ENCODE results near the gene EIF2B2. TPM values are rescaled to one million over a fixed set of nuclear protein-coding genes. Genes with fewer than 3 reads are reported as not detected.

The EIF2B2 gene
- total RNA-seq, 2 experiments from 2014 or later, result 55.6 to 69.8 TPM

DNA sequence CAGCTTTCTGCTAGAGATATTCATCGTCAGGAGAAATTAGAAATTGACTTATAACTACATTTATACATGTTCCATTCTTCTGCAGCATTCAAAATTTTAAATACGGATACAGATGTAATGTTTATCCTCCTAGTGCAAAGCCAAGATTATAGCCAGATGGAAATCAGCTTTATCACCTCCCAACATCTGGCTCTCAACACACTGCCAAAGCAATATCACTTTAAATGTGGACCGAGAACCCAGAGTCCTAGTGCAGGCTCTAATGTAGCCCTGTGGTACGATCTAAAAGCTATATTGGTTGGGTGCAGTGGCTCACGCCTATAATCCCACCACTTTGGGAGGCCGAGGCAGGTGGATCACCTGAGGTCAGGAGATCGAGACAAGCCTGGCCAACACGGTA, 42.0 kb downstream of the EIF2B2 start:
- no peak for DNase-seq
- Mint-ChIP-seq H3K4me3 (peak overlapping the region; percentile 4), H3K9me3 (ENCODE audit: low read depth) (peaks cover 1% of the 10 kb centered on the region), H3K27me3 (no peaks in the 10 kb centered on the region), H3K4me1 (peaks cover 53% of the 10 kb centered on the region), H3K36me3 (ENCODE audit: low read depth) (peaks cover 53% of the 10 kb centered on the region), H3K27ac (no peak overlapping the region)
- ChIA-PET POLR2A (no interaction called here), CTCF (interaction anchor here (0.5 to 2.7 kb wide), 6 partner anchors 22 to 265 kb away, joined by 3 to 8 read pairs (median 4); no protein-coding TSS in a partner anchor)
- ATAC-seq, result no peak
- intact Hi-C loops (cut with DNase I, micrococcal nuclease), result no loop called here

DNA sequence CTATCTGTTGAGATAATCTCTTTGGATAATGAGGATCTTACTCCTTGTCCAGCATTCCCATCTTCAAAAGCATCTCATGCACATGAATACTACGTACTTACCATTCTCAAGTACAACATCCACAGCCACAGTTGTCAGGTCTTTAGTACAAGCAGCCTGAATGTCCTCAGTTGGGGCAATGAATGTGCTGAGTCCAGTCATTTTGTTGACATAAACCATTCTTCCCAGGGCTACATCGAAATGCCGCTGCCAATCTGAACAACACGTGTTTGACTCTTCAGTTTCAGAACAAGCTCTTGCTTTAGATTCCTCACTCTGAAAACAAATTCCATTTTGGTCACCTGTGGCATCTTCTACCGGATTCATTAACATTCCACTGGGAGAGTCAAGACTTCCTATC, 43.6 kb downstream of the EIF2B2 start:
- ChIA-PET POLR2A (interaction anchor here (0.9 kb wide), 1 partner anchor 83 kb away, joined by 3 read pairs; no protein-coding TSS in a partner anchor), CTCF (interaction anchor here (0.6 to 2.7 kb wide), 4 partner anchors 23 to 435 kb away, joined by 3 to 8 read pairs (median 6); partner anchors contain the start of gene LTBP2)
- no peak overlapping the region for H3K27ac Mint-ChIP-seq
- intact Hi-C loops (cut with DNase I, micrococcal nuclease), result no loop called here
- peaks cover 1% of the 10 kb centered on the region for H3K9me3 Mint-ChIP-seq (ENCODE audit: low read depth)
- no peaks in the 10 kb centered on the region for H3K27me3 Mint-ChIP-seq
- peaks cover 54% of the 10 kb centered on the region for H3K36me3 Mint-ChIP-seq (ENCODE audit: low read depth)
- peaks cover 65% of the 10 kb centered on the region for H3K4me1 Mint-ChIP-seq
- no peak overlapping the region for H3K4me3 Mint-ChIP-seq
- ATAC-seq, result no peak
- no peak for DNase-seq

DNA sequence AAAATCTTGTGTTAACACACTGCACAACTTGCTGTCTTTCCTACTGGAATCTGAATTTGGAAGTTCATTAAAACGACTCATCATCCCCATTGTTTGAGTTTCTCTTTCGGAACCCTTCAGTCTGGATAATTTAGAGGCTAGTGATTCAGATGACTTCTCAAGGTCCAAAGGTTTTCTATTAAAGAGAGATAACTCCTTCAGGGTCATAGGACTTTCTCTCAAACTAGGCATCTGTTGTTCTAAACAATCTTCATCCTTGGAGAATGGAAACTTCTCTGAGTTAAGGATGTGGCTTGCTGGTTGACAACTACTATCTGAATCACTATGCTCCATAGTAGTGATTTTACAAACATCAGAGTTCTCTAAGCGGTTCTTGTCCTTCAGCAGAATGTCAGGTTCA, 44.2 kb downstream of the EIF2B2 start:
- POLR2A ChIA-PET, result no interaction called here
- H3K27ac Mint-ChIP-seq, result peak overlapping the region; percentile 49
- intact Hi-C loops (cut with DNase I, micrococcal nuclease), result no loop called here

DNA sequence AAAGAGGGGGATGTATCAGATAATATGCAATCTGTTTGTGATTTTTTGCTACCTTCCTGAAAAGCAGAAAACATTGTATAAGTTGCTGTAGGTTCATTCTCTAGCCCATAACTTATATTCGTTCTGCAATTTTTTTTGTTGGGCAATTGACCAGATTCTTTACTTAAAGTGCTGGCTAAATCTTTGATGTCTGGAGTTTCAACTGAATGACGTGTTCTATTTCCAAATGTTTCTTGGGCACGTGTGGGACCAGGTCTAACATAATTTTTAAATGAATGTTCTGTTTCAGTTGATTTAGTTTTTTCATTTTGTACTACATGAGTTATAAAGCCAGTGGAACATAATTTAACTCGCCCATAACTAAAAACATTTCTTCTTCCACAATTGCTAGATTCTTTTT, 44.8 kb downstream of the EIF2B2 start:
- ChIA-PET POLR2A (no interaction called here), CTCF (interaction anchor here (1.4 kb wide), 1 partner anchor 41 kb away, joined by 3 read pairs; no protein-coding TSS in a partner anchor)
- DNase-seq, result no peak
- ATAC-seq, result no peak
- H3K27ac Mint-ChIP-seq, result peak overlapping the region; percentile 49
- no peak overlapping the region for H3K4me3 Mint-ChIP-seq
- peaks cover 70% of the 10 kb centered on the region for H3K4me1 Mint-ChIP-seq
- intact Hi-C loops (cut with DNase I, micrococcal nuclease), result no loop called here
- H3K36me3 Mint-ChIP-seq (ENCODE audit: low read depth), result peaks cover 48% of the 10 kb centered on the region
- H3K9me3 Mint-ChIP-seq (ENCODE audit: low read depth), result peaks cover 1% of the 10 kb centered on the region
- no peaks in the 10 kb centered on the region for H3K27me3 Mint-ChIP-seq

More for the DNA sequence above, 44.2 kb downstream of the EIF2B2 start:
- Mint-ChIP-seq H3K4me1 (peaks cover 69% of the 10 kb centered on the region), H3K27me3 (no peaks in the 10 kb centered on the region), H3K9me3 (ENCODE audit: low read depth) (peaks cover 1% of the 10 kb centered on the region), H3K4me3 (no peak overlapping the region), H3K36me3 (ENCODE audit: low read depth) (peaks cover 54% of the 10 kb centered on the region)
- CTCF ChIA-PET, result no interaction called here
- ATAC-seq (peak; percentile 82), DNase-seq (no peak)

DNA sequence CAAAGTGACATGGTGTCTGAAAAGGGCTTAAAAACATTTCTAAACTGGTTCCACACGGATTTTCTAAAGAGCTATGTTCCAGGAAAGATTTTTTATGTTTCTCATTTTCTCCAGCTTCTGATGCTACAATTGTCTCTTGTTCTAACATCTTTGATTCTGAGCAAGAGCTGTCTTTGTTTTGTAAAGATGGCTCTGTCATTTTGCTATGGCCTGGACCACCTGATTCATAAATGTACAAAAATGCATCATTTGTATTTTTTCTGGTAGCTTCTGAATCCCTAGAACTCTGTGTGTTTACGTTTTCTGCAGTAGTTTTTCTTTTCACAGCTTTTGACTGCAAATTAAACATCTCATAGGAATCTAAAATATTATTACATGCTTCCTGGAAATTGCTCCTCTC, 45.4 kb downstream of the EIF2B2 start:
- no peak for ATAC-seq
- no peak overlapping the region for H3K4me3 Mint-ChIP-seq

DNA sequence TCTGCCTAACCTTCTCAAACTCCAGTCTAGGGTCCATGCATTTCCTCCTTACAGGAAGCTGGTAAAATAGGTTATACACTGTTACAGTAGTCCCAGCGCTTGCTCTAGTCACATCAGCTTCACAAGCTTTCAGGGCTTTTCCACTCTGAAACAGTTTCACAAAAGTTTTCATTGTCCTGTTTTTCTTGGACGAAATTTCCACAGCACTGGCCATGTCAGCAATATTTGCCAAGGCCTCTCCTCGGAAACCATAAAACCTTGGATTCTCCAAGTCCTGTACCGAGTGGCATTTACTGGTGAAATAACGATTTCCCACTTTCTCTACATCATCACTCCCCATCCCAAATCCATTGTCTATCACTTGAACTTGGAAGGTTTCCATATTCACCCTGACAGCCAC, 46.4 kb downstream of the EIF2B2 start:
- Mint-ChIP-seq H3K4me3 (no peak overlapping the region), H3K9me3 (ENCODE audit: low read depth) (peaks cover 1% of the 10 kb centered on the region), H3K27me3 (no peaks in the 10 kb centered on the region), H3K4me1 (peaks cover 84% of the 10 kb centered on the region), H3K27ac (no peak overlapping the region), H3K36me3 (ENCODE audit: low read depth) (peaks cover 59% of the 10 kb centered on the region)
- intact Hi-C loops (cut with DNase I, micrococcal nuclease), result no loop called here
- ChIA-PET CTCF (interaction anchor here (1.4 to 2.1 kb wide), 5 partner anchors 27 to 126 kb away, joined by 4 to 7 read pairs (median 5); partner anchors contain the start of gene RPS6KL1), POLR2A (interaction anchor here (0.7 kb wide), 1 partner anchor 46 kb away, joined by 4 read pairs; no protein-coding TSS in a partner anchor)
- ATAC-seq, result no peak
- DNase-seq, result no peak

More for the DNA sequence above, 45.4 kb downstream of the EIF2B2 start:
- Mint-ChIP-seq H3K27ac (no peak overlapping the region), H3K36me3 (ENCODE audit: low read depth) (peaks cover 52% of the 10 kb centered on the region), H3K27me3 (no peaks in the 10 kb centered on the region), H3K9me3 (ENCODE audit: low read depth) (peaks cover 1% of the 10 kb centered on the region), H3K4me1 (peaks cover 76% of the 10 kb centered on the region)
- DNase-seq, result no peak
- CTCF ChIA-PET, result interaction anchor here (1.4 to 2.1 kb wide), 3 partner anchors 38 to 74 kb away, joined by 3 to 7 read pairs (median 5); no protein-coding TSS in a partner anchor
- intact Hi-C loops (cut with DNase I, micrococcal nuclease), result no loop called here
- POLR2A ChIA-PET, result no interaction called here

DNA sequence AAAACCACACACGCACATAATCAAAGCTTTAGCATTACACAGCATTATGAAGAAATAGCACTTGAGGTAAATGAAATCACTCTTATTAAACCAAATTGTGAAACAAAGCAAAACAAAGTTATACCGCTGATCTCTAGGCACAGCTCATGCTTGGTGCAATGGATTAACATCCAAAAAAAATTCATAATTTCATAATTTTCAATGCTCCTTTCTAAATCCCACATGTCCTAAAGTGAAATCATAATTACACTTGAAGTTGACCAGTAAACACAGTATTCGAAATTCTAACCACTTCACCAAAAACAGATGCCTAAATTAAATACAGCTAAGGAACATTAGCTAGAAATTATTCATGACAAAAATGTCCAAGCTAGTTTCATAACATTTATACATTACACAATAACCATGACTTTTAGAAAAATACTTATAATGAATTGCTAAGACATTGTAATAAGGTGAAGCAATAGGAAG, 47.0 kb downstream of the EIF2B2 start:
- ATAC-seq (no peak), DNase-seq (no peak)
- Mint-ChIP-seq H3K4me1 (peaks cover 78% of the 10 kb centered on the region), H3K36me3 (ENCODE audit: low read depth) (peaks cover 58% of the 10 kb centered on the region), H3K4me3 (peak overlapping the region; percentile 88), H3K27me3 (no peaks in the 10 kb centered on the region), H3K9me3 (ENCODE audit: low read depth) (peaks cover 1% of the 10 kb centered on the region), H3K27ac (peak overlapping the region; percentile 53)
- ChIA-PET CTCF (interaction anchor here (1.0 to 2.1 kb wide), 6 partner anchors 20 to 127 kb away, joined by 3 to 7 read pairs (median 4); partner anchors contain the start of genes RPS6KL1 and ZC2HC1C), POLR2A (no interaction called here)
- intact Hi-C loops (cut with DNase I, micrococcal nuclease), result loop anchor here (2.0 kb wide), 1 partner anchor 47 kb away; the partner anchor contains the start of gene EIF2B2 (in 2 of the 2)

DNA sequence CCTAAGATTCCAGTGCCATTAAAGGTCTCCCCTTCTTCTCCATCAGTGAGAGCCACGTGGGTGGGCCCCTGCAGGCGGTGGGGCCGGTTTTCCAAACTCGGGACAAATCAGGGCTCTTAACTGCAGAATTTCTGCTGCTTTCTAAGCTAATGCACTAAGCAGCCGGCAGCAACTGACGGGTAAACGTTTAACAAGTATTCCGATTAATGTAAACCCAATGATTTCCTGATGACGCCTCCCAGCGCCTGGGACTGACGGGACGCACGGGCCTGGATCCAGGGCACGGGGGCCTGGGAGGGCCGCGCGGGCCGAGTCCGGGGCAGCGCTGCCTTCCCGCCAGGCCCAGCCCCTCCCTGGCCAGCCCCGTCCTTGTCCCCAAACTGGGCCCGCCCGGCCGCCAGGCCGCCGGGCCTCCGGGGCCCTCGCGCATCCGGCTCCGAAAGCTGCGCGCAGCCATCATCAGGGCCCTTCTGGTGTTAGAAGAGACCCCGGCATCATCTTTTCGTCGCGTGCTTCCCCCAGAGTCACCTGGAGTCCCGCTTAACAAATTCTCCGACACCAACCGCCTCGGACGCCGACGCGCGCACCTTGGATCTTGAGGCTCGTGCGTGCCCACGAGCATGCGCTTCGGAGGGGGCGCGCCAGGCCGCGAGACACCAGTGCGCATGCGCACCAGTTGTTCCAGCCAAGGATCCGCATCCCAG, 48.3 kb downstream of the EIF2B2 start, which contains the start of gene MLH3:
Gene MLH3 (minus strand): TSS at position 616 of the 704 bp plus-strand sequence. CDS start 1,812 bp downstream, outside the sequence.
- Mint-ChIP-seq H3K27ac (peak within 1 kb of the TSS; percentile 94), H3K4me1 (peaks cover 72% of the 10 kb centered on the region), H3K36me3 (ENCODE audit: low read depth) (peaks cover 59% of the 10 kb centered on the region), H3K27me3 (no peaks in the 10 kb centered on the region), H3K9me3 (ENCODE audit: low read depth) (peaks cover 1% of the 10 kb centered on the region), H3K4me3 (peak within 1 kb of the TSS; percentile 88)
- intact Hi-C loops (cut with DNase I, micrococcal nuclease), result loop anchor here (1.0 to 2.0 kb wide), 3 partner anchors 13 to 288 kb away; partner anchors contain the start of genes EIF2B2 (in 2 of the 2), ACYP1 (in 1 of the 2) and YLPM1 (in 1 of the 2)
- POLR2A ChIA-PET, result no interaction called here
- CTCF ChIA-PET, result interaction anchor here (0.6 to 1.1 kb wide), 5 partner anchors 10 to 37 kb away, joined by 3 to 4 read pairs (median 3); no protein-coding TSS in a partner anchor
- peak; percentile 66 for ATAC-seq
- DNase-seq, result peak; percentile 87

DNA sequence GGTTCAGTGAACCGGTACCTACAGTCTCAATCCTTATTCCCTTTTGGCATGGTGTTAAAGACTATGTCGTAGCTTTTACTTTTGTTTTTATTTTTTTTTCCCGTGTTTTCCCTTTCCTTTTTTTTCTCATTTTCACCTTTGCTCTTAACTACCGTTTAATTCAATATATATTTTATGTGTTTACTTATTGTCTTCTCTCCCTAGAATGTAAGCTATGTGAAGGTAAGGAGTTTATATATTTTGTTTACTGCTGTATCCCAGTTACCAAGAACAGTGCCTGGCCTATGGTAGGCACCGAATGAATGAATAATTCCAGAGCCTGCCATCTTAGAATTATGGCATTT, 48.8 kb downstream of the EIF2B2 start:
- intact Hi-C loops (cut with DNase I, micrococcal nuclease), result loop anchor here (1.0 to 2.0 kb wide), 3 partner anchors 13 to 288 kb away; partner anchors contain the start of genes EIF2B2 (in 2 of the 2), ACYP1 (in 1 of the 2) and YLPM1 (in 1 of the 2)
- DNase-seq (no peak), ATAC-seq (no peak)
- peak overlapping the region; percentile 88 for H3K4me3 Mint-ChIP-seq
- H3K4me1 Mint-ChIP-seq, result peaks cover 70% of the 10 kb centered on the region
- peak overlapping the region; percentile 94 for H3K27ac Mint-ChIP-seq
- CTCF ChIA-PET, result interaction anchor here (0.6 to 1.1 kb wide), 6 partner anchors 10 to 37 kb away, joined by 3 to 4 read pairs (median 3); no protein-coding TSS in a partner anchor
- H3K27me3 Mint-ChIP-seq, result no peaks in the 10 kb centered on the region
- POLR2A ChIA-PET, result no interaction called here
- peaks cover 58% of the 10 kb centered on the region for H3K36me3 Mint-ChIP-seq (ENCODE audit: low read depth)
- peaks cover 1% of the 10 kb centered on the region for H3K9me3 Mint-ChIP-seq (ENCODE audit: low read depth)

DNA sequence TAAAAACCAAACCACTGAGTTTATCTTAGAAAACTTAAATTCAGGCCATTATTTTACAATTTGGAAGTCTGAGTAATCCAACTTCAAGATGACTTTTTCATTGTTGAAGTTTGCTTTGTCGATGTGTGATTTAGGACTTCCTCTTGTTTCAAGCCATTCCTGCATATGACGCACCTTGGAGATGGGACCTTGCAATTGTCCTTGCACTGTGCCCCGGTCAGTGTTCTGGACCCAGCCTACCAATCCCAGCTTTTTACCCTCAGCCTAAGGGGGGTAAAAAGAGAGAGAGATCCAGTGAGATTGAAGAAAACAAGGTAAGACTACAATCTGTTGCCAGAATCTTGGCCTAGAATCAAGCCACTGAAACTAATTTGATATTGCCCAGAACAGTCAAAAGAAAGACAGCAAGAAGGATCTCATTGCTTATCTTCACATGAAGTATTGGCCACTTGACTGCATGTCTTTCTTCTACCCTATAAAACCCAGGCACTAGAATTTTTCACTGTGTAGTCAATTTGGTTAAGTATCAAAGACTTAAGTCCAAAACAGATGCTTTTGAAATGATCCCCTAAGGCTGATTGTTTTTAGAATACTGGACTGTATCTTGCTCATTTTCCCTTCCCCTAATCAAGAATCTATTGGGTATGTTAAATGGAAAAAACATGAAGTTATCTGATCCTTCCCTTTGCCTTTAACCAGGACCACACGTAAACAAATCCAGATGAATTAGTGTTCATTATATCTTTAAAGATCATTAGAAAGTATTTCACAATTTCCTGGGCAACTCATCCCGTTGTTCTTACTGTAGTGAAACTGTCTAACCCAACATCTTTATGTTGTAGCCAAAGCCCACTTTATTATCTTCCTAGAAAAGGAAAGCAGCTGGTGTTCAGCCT, 50.9 kb downstream of the EIF2B2 start:
- intact Hi-C loops (cut with DNase I, micrococcal nuclease), result no loop called here
- peaks cover 55% of the 10 kb centered on the region for H3K36me3 Mint-ChIP-seq (ENCODE audit: low read depth)
- ChIA-PET POLR2A (no interaction called here), CTCF (interaction anchor here (0.8 kb wide), 1 partner anchor 19 kb away, joined by 8 read pairs; no protein-coding TSS in a partner anchor)
- H3K27me3 Mint-ChIP-seq, result no peaks in the 10 kb centered on the region
- DNase-seq (no peak), ATAC-seq (no peak)
- peaks cover 1% of the 10 kb centered on the region for H3K9me3 Mint-ChIP-seq (ENCODE audit: low read depth)
- H3K4me1 Mint-ChIP-seq, result peaks cover 49% of the 10 kb centered on the region
- no peak overlapping the region for H3K27ac Mint-ChIP-seq
- H3K4me3 Mint-ChIP-seq, result no peak overlapping the region

DNA sequence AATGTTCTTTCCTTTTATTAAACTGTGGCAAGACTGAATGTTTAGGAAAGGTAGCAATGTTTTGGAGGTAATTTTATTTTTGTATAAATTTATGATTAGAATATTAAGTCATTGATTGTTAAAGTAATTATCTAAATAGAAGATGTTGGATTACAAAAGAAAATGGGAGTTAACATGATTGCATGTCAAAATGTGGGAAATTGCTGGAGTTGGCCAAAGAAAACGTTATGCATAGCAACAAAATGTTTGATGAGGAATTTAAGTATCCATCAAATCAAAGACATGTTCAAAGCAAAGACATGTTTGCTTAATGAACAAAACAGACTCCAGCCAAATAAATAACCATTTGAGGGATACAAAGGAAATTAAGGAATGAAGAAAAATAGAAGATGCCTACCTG, 51.7 kb downstream of the EIF2B2 start:
- peaks cover 48% of the 10 kb centered on the region for H3K4me1 Mint-ChIP-seq
- no peaks in the 10 kb centered on the region for H3K27me3 Mint-ChIP-seq
- ATAC-seq (no peak), DNase-seq (no peak)
- POLR2A ChIA-PET, result no interaction called here
- H3K9me3 Mint-ChIP-seq (ENCODE audit: low read depth), result no peaks in the 10 kb centered on the region
- no peak overlapping the region for H3K27ac Mint-ChIP-seq
- intact Hi-C loops (cut with DNase I, micrococcal nuclease), result no loop called here
- CTCF ChIA-PET, result interaction anchor here (0.6 kb wide), 1 partner anchor 200 kb away, joined by 5 read pairs; no protein-coding TSS in a partner anchor
- H3K36me3 Mint-ChIP-seq (ENCODE audit: low read depth), result peaks cover 52% of the 10 kb centered on the region
- H3K4me3 Mint-ChIP-seq, result no peak overlapping the region

All from activated CD4-positive, alpha-beta T cell treated with anti-CD3 and anti-CD28 coated beads for 36 hours (primary cell).